ENCODE data around the gene CACTIN.
A peak's percentile ranks its signal among the peaks of the same experiment; 100 is the strongest.
"Not testable (repeated sequence)": the region's sequence is repeated elsewhere in the genome, so short reads cannot be mapped to it uniquely, and the experiment has no call there.

CACTIN gene

DNA sequence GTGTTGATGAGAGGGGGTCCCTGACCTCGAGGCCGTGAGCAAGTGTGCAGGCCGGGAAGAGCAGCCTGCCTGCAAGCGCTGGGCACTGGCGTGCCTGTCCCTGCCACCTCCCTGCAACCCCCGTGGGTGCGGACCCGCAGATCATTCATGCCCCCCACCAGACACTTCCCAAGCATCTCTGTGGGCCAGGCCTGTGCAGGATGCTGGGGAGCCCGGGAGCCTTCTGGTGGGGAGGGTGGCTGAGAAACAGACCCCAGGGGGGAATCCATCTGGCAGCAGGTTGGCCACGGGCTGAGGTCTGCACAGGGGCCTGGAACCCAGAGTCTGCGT, 18.4 kb upstream of the CACTIN start:
- no peak for DNase-seq

- DNase-seq: no peak
These were observed 17.9 kb upstream of the CACTIN start for GRCh38 chr19:3644351-3645066.

DNA sequence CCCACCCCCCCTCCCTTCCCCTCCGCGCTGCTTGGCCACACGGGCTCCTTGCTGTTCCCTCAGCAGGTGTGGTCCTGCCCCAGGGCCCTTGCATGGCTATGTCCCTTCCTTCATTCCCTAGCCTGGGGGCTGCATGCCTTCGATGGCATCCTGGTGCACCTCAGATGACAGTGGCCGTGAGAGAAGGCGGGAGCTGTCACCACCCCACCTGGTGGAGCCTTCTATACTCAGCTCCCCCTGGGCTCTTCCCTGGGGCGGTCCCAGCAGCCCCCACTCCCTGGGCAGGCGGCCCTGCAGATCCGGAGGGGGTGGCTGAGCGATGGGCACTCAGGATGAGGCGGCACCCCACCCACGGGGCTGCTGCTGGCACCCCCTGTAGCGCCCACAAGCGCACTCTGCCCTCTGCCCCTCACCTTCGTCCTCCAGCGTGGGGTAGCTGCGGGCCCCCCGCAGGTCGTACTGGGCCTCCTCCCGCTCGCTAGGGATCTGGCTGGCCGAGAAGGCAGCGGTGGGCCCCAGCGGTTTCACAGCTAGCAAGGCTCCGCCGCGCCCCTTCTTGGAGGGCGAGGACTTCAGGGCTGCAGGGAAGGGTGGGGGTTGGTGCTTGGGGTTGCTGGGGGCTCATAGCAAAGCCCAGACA, 17.2 kb upstream of the CACTIN start:
- DNase-seq: no peak

- DNase-seq: peak; percentile 72
These were observed 16.5 kb upstream of the CACTIN start for GRCh38 chr19:3642987-3643673.

DNA sequence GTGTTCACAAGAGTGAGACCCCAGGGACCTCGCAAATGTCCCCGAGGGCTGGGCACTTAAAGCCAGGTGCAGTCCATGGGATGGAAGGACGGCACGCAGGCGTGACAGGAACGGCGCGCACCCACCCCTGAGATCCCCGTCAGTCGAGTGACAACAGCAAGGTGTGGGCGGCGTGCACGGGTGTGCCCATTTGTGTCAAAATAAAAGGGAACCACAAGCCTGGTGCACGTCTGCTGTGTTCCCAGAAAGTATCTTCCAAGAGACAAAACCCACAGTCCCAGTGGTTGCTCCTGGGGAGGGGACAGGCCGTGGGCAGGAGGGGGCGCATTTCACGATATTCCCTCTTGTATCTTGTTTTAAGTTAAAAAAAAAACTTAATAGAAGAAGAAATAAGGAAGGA, 15.7 kb upstream of the CACTIN start:
- DNase-seq: no peak

DNA sequence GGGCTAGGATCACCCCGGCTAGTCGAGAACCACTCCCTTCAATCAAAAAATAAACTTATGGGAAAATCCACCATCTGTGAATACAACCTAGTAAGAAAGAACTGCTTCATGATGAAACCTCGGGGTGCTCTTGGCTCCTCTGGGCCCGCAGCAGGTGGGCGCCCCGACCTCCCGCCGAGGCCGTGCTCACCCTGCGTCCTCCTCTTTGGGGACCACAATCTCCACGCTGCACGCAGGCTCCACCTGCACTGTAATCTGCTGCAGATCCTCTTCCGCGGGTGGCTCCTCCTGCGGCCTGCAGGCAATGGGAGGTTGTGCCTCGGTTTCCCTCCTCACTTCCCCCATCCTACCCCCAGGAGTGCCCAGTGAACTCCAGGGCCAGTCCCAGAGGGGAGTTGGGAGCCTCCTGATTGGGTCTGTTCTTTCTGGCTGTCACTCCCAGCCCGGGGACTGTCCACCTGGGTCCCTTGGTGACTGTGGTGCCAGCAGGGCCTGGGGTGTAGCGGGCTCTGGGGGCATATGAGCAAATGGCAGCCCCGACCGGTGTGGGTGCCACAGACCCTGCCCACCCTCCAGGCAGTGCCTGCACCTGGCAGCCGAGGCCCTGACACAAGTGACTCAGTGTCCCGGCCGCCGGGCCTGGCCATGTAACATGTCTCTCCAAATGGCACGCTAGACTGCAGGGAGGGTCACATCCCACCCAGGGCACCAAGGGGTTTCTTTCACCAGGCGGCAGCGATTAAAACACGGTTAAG, 15.1 kb upstream of the CACTIN start:
- no peak for DNase-seq

GRCh38 chr19:3639479-3639878, 12.9 kb upstream of the CACTIN start:
- no peak for DNase-seq

- DNase-seq: no peak
These were observed 11.9 kb upstream of the CACTIN start for GRCh38 chr19:3638208-3639193.

- no peak for DNase-seq
These were observed 11.0 kb upstream of the CACTIN start for GRCh38 chr19:3637621-3638020.

DNA sequence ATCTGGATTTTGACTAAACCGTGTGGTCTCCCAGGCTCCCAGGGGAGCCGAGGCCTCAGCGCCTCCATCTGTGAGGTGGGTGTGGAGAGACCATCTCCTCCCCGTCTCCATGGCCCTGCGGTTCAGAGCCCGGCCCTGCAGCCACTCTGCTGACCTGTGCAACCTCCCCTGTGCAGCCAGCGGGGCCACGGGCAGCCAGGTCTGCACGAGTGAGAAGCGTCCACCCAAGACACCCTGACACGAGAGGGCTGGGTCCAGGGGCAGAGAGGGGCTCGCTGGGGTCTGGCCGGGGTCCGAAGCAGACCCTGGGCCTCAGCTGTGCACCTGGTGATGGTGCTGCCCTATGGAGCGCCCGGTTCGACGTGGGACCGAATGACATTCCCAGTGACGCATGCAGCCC, 10.4 kb upstream of the CACTIN start:
- DNase-seq: no peak

DNA sequence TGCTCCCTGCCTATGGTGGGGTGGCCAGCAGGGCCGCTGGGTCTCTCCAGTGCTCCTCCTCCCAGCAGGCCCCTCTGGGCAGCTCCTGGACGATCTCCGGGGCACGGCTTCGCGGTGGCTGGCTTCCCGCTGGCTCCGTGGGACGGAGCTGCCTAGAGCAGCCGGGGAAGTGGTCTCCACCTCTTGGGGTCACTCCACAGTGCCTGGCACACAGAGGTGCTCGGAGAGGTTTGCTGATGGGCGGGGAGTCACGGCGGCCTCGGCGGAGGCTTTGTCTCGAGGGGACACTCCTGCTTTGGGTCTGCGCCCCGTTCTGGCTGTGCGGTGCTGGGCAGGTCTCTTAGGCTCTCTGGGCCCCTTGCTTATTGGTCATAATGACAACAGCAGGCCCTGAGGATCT, 9.9 kb upstream of the CACTIN start:
- DNase-seq: no peak

DNA sequence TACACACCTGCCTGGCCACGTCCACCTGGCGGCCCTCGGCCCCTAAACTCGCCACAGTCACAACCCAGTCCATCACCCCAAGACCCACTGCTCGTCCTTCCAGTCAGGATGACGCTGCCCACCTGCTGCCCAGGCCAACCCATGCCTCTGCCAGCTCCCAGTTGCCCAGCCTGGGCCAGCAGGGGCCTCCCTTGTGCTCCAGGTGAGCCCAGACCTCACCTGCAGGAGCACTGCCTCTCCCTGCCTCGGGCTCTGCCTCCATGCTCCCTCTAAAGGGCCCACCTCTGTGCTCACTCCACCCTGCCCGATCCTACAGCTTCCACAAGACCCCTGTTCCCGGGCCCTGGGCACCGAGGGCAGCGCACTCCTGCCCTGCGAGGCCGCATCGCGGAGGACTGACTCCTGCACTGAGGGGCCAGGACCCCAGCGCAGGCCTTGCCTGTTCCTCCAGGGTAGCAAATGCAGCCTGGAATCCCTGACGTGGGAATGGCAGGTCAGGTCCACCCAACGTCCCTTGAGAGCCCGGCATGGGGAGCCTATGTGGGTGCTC, 8.0 kb upstream of the CACTIN start:
- no peak for DNase-seq

DNA sequence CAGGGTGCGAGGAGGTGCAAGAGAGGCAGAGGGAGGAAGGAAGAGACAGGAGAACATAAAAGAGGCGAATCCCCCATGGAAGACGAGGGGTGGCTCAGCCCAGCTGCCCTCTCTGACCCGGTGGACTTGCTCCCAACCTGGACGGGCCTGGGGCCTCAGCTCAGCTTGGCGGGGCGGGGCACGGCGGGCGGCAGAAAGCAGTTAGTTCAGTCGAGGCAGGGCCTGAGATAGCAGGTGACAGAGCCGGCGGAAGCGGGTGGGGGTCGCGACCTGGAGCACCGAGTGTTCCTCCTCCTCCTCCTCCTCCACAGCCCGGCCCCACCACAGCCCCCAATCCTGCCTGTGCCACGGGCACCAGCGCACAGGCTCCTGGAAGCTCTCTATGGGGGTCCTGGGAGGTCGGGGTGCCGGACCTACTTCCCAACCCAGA, 7.0 kb upstream of the CACTIN start:
- DNase-seq: no peak

DNA sequence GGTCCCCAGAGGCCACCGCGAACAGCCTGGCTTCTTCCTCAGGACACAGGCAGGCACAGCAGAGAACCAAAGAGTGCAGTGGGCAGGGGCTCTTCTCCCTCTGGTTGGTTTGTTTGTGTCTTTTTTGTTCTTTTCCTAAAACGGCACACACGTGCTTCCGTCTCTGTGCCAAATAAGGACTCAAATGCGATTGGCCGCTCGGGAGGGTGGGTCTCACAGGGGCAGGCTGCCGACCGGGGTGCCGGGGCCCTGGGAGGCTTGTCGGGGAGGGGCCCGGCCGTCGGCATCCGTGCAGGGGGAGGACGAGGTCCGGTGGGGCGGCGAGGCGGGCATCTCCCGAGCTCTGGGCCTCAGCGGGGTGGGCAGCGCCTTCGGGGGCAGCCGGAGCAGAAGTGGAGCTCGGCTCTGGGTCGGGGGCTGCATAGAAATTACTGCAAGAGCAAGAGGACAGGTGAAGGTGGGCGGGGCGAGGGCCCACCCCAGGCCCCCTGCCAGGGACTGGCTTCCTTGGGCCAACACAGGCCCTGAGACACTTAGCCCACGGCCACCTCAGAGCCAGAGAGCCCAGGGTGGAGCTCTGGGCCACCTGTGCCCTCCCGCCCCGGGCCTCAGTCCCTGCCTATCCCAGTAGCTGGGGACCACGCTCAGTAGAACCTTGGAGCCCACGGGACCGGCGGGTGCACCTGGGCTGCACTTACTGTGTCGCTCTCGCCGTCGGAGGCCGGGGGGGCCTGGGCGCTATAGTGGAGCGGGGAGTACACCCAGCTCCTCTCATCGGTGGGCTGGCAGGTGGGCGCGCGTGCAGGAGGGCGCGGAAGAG, 6.4 kb upstream of the CACTIN start:
- DNase-seq: no peak

DNA sequence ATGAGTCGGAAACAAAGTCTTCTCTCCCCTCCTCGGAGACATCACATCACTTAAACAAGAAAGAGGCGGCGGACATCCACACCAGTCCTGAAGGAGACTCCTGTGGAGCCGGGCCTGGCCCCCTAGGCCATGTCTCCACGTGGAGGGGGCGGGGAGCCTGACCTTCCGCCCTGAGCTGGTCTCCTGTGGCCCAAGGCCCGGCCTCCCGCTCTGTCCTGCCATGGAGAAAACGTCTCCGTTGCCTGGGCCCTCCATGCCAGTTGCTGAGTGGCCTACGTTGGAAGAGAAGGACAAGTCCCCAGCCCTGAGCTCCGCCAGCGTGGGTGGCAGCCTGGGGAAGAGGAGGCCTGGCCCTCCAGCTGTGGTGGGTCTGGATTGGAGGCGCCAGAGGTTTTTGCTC, 5.5 kb upstream of the CACTIN start:
- no peak for DNase-seq

DNA sequence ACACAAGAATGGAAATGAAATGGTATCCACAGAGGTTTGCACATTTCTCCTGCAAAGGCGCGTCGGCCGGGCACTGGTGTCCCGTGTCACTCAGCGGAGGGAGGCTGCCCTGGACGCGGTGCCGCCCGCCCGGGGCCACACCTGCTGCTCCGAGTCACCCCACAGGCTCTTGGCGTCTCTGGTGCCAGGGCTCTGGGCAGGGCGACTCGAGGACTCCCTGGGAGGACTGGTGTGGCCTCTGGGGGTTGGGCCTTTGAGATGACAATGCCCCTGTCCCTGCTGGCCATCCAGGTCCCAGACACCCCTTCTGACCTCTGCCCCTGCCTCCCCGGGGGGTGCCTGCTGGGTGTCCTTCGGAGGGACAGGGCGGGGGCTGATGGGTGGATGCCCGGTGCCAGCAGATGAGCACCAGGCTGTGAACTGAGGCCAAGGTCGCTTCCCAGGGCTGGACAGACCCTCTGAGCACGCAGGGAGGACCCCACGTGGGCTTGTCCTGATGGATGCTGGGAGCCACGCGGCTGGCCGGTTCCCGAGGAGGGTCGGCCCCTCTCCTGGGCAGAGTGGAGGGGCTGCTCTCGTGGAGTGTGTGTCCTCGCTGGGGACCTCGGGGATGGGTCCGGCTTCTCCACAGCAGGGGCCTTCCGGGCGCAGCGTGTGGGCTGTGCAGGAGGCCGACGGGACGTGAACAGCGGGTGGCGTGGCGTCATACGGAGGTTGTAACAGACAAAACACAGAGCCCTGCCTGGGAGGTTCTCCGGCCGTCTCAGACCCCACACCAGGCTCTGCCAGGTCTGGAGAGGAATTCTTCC, 4.7 kb upstream of the CACTIN start:
- DNase-seq: no peak

GRCh38 chr19:3628766-3629165, 2.2 kb upstream of the CACTIN start:
- DNase-seq: not testable (repeated sequence)

DNA sequence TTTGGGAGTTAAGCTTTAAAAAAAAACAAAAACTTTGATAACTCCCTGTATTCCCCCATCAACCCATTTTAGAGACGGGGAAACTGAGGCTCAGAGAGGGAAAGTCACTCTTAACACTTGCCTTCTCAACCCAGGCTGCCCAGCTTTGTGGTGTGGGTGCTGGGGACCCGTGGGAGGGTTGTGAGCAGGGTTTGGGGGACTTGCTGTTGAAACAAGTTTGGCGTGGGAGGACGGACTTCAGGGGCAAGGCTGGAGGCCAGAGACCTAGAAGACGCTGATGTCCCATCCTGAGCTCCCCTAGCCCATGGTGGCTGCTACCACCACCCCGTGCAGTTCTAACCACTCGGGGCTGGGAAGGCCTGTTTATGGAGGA, 747 bp upstream of the CACTIN start:
- DNase-seq: no peak

- DNase-seq: no peak
These were observed 556 bp downstream of the CACTIN start for GRCh38 chr19:3625996-3626472.

DNA sequence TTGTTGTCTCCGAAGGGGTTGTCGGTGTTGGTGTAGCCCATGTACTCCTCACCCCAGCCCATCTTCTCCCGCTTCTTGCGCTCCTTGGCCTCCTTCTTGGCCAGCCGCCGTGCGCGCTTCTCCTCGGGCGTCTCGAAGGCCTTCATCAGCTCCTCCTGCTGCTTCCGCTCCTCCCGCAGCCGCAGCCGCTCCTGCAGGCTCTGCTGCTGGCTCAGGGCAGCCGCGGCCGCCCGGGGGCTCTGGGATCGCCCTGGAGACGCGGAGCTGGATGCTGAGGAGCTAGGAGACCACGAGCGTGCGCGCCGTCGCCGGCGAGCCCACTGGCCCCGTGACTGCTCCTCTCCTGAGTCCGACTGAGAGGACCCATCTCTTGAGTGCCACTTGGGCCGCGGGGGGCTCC, 2.9 kb downstream of the CACTIN start:
- DNase-seq: no peak
